IMR-90 (cell line): ENCODE data around the gene OVCH2. TPM values are rescaled to one million over a fixed set of nuclear protein-coding genes. Genes with fewer than 3 reads are reported as not detected.

ENCODE experiments used
- ATAC-seq: fragments of 200-7000 bp; cut with Tn5 transposase; 2 replicates; pipeline ENCODE4 v1.9.1; 2020; ENCODE audit warnings: low read depth, mild to moderate bottlenecking, moderate library complexity
- BruUV-seq: library from RNA; stranded (reverse); fragments of 400-500 nt; replicated peaks from 2 replicates; lab custom pipeline; 2021; lab: Mats Ljungman, UMichigan
- CTCF ChIA-PET: fragments of 300-600 bp; formaldehyde crosslinking; extraction: SDS; loops from one replicate; lab custom pipeline; 2021; ENCODE audit warnings: antibody characterized with exemption; lab: Yijun Ruan, JAX
- POLR2A ChIA-PET: fragments of 300-600 bp; sonication (Branson Sonifier 250); formaldehyde crosslinking; loops from one replicate; lab custom pipeline; 2022; ENCODE audit warnings: antibody characterized with exemption; ENCODE audit not compliant: unreplicated experiment; lab: Charles Lee
- DNase-seq: peaks from one replicate; pipeline ENCODE4 v3.0.0; 2013
- H2AFZ ChIP-seq: replicated peaks from 2 replicates; pipeline ENCODE3; 2013; ENCODE audit warnings: low read length, mild to moderate bottlenecking; ENCODE audit not compliant: poor library complexity
- H2AK5ac ChIP-seq: 2 replicates; pipeline ENCODE4 v1.6.1; 2013; ENCODE audit warnings: low read depth, low read length, inconsistent platforms
- H2AK9ac ChIP-seq: replicated peaks from 2 replicates; pipeline ENCODE3; 2013; ENCODE audit warnings: mild to moderate bottlenecking, low read depth, low read length, moderate library complexity; ENCODE audit not compliant: poor library complexity
- H2BK120ac ChIP-seq: 2 replicates; pipeline ENCODE4 v1.6.1; 2013; ENCODE audit warnings: low read depth, low read length, inconsistent platforms
- H2BK15ac ChIP-seq: 3 replicates; pipeline ENCODE4 v1.6.1; 2013; ENCODE audit warnings: low read depth, low read length, inconsistent platforms
- H2BK20ac ChIP-seq: 2 replicates; pipeline ENCODE4 v1.6.1; 2013; ENCODE audit warnings: low read depth, mild to moderate bottlenecking, inconsistent platforms, low read length, moderate library complexity
- H2BK5ac ChIP-seq: 2 replicates; pipeline ENCODE4 v1.6.1; 2013; ENCODE audit warnings: mild to moderate bottlenecking, low read depth, low read length, inconsistent platforms; ENCODE audit not compliant: poor library complexity, severe bottlenecking
- H3K14ac ChIP-seq: replicated peaks from 2 replicates; pipeline ENCODE4 v1.6.1; 2013; ENCODE audit warnings: low read depth, low read length, inconsistent platforms
- H3K18ac ChIP-seq: 2 replicates; pipeline ENCODE4 v1.6.1; 2013; ENCODE audit warnings: low read depth, low read length, control low read depth
- H3K23ac ChIP-seq: 2 replicates; pipeline ENCODE4 v1.6.1; 2013; ENCODE audit warnings: low read depth, low read length, inconsistent platforms
- H3K27ac ChIP-seq: 2 replicates; pipeline ENCODE4 v1.5.1; 2013; ENCODE audit warnings: mild to moderate bottlenecking, control low read depth, low read length; ENCODE audit not compliant: insufficient read depth
- H3K27me3 ChIP-seq: 2 replicates; pipeline ENCODE4 v1.6.1; 2013; ENCODE audit warnings: low read length; ENCODE audit not compliant: control insufficient read depth, insufficient read depth
- H3K36me3 ChIP-seq: 2 replicates; pipeline ENCODE4 v1.6.1; 2013; ENCODE audit warnings: low read length, mixed read lengths; ENCODE audit not compliant: control insufficient read depth, insufficient read depth
- H3K4ac ChIP-seq: 2 replicates; pipeline ENCODE4 v1.6.1; 2013; ENCODE audit warnings: low read depth, low read length, inconsistent platforms
- H3K4me1 ChIP-seq: 2 replicates; pipeline ENCODE4 v1.6.1; 2013; ENCODE audit warnings: low read length, mixed read lengths; ENCODE audit not compliant: control insufficient read depth, insufficient read depth
- H3K4me2 ChIP-seq: 2 replicates; pipeline ENCODE4 v1.6.1; 2013; ENCODE audit warnings: low read depth, mild to moderate bottlenecking, control low read depth, low read length, moderate library complexity
- H3K4me3 ChIP-seq: 2 replicates; pipeline ENCODE4 v1.5.1; 2013; ENCODE audit warnings: low read depth, mild to moderate bottlenecking, control low read depth, low read length, moderate library complexity; ENCODE audit not compliant: insufficient read depth
- H3K56ac ChIP-seq: 2 replicates; pipeline ENCODE4 v1.6.1; 2013; ENCODE audit warnings: low read length, inconsistent platforms; ENCODE audit not compliant: insufficient read depth; ENCODE audit errors: extremely low read depth
- H3K79me1 ChIP-seq, 2 experiments: 2 replicates each; pipeline ENCODE4 v1.6.1; 2013; ENCODE audit warnings: low read length in 2 of 2, inconsistent platforms in 1 of 2, low read depth in 1 of 2
- H3K9ac ChIP-seq: 2 replicates; pipeline ENCODE4 v1.6.1; 2013; ENCODE audit warnings: low read depth, low read length, control low read depth
- H3K9me1 ChIP-seq: 2 replicates; pipeline ENCODE4 v1.6.1; 2013; ENCODE audit warnings: low read length, inconsistent platforms; ENCODE audit not compliant: insufficient read depth
- H3K9me3 ChIP-seq: 2 replicates; pipeline ENCODE4 v1.6.1; 2013; ENCODE audit warnings: low read length; ENCODE audit not compliant: control insufficient read depth, insufficient read depth
- H4K20me1 ChIP-seq: 2 replicates; pipeline ENCODE4 v1.6.1; 2013; ENCODE audit warnings: low read length, inconsistent platforms; ENCODE audit not compliant: insufficient read depth
- H4K5ac ChIP-seq: 2 replicates; pipeline ENCODE4 v1.6.1; 2013; ENCODE audit warnings: mild to moderate bottlenecking, low read depth, low read length, control low read depth
- H4K8ac ChIP-seq, 2 experiments: 2 replicates each; pipeline ENCODE4 v1.6.1; 2013; ENCODE audit warnings: low read depth in 2 of 2, low read length in 2 of 2, control low read depth in 1 of 2, inconsistent platforms in 1 of 2
- H4K91ac ChIP-seq: 2 replicates; pipeline ENCODE4 v1.6.1; 2013; ENCODE audit warnings: low read depth, low read length, inconsistent platforms; ENCODE audit not compliant: insufficient read depth
- CTCF ChIP-seq: conservative IDR thresholded peaks from 2 replicates; pipeline ENCODE4 v1.5.1; 2012; ENCODE audit warnings: mild to moderate bottlenecking, low read depth, low read length, improper control_type of control experiment
- RAD21 ChIP-seq: IDR thresholded peaks from 2 replicates; pipeline ENCODE4 v1.6.1; 2012; ENCODE audit warnings: low read length, improper control_type of control experiment
- RFX5 ChIP-seq: IDR thresholded peaks from 2 replicates; pipeline ENCODE4 v1.8.0; 2012; ENCODE audit warnings: low read depth, mild to moderate bottlenecking, low read length, moderate library complexity
- SMC3 ChIP-seq: fragments of 150-350 bp; IDR thresholded peaks from 2 replicates; pipeline ENCODE4 v1.6.1; 2016; ENCODE audit warnings: low read depth, mild to moderate bottlenecking, antibody characterized with exemption, low read length, moderate library complexity
- USF2 ChIP-seq: fragments of 150-350 bp; IDR thresholded peaks from 2 replicates; pipeline ENCODE4 v1.6.1; 2017; ENCODE audit warnings: mild to moderate bottlenecking, antibody characterized with exemption, low read length, low read depth
- WGBS, 2 experiments: methylation state at CpG; one replicate each; pipeline versions ENCODE4 v1.1.5 to v1.1.7; 2013; ENCODE audit warnings: missing lambda C conversion rate in 2 of 2; ENCODE audit not compliant: insufficient read length in 1 of 2; ENCODE audit errors: extremely low coverage in 2 of 2; 5-methylcytosine and 5-hydroxymethylcytosine counted together
- dilution Hi-C: fragments of 300-500 bp; cut with HindIII; formaldehyde crosslinking; loops from one replicate; pipeline ENCODE4 v1.14.3; 2018; ENCODE audit warnings: low sequenced_read_pairs; ENCODE audit not compliant: unreplicated experiment
- in situ Hi-C: fragments of 300-500 bp; cut with MboI; formaldehyde crosslinking; loops from 3 replicates; pipeline ENCODE4 v1.14.3; 2019; ENCODE audit warnings: low sequenced_read_pairs, inconsistent platforms, mixed read lengths
- intact Hi-C: fragments of 100-400 bp; cut with micrococcal nuclease; formaldehyde crosslinking; loops from 2 replicates; pipeline ENCODE4 v1.10.0; 2022
- polyA plus RNA-seq, 3 experiments: library from polyadenylated mRNA; depleted of rRNA; stranded (reverse); fragments of >200 nt; gene quantifications; 2 replicates each; pipeline ENCODE4 v1.2.3, GENCODE V29; 2012; ENCODE audit warnings: low replicate concordance in 1 of 3
- total RNA-seq: library from RNA; depleted of rRNA; stranded (reverse); fragments of >200 nt; gene quantifications from 2 replicates; pipeline ENCODE4 v1.2.3, GENCODE V29; 2012

Gene OVCH2
- total and polyA plus RNA-seq, 2 of the 4 experiments (the other 2 are of a cell fraction): 0.07 TPM; not detected in 1

DNA sequence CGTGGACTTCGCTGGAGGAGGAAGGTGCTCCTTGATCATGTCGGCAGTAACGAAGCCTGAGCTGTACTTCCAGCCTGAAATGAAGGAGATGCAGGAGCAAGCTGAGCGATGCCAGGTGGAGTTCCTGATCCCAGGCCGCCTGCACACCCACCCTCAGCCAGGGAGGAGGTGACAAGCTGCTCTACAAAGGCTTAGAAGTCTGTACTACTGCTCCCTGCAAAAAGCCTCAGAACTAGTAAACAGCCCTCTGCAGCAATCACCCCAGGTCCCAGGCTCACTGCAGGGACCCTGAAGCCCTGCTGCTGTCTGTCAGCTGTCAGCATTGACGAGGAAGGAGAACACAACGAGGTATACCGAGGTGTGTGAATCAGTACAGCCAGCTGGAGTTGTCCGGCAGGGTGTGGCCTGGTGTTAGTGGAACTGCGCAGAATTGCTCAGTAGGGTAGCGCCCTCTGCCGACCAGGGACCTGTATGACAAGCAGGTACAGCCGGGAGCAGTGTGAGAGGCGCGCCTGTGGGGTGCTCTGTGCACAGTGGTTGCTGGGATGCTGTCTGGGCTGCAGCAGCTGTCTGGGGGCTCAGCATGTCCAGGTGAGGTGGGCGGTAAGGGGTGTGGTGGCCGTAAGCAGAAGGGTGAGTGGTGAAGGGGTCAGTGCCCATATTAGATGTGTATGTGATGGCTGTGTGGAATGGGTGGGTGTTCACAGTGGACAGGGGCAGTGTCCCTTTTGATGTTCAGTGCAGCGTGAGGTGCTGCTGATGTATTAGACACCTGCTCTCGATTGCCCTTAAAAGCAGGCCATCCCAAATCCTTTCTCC, 40.6 kb downstream of the OVCH2 start:
- Histone ChIP-seq H4K8ac (no peak overlapping the region), H3K14ac (no peak overlapping the region), H2BK20ac (no peak overlapping the region), H3K4me1 (no peaks in the 10 kb centered on the region), H3K27me3 (no peaks in the 10 kb centered on the region), H4K5ac (no peak overlapping the region), H3K4me2 (no peak overlapping the region), H3K79me1 (no peaks in the 10 kb centered on the region), H3K9ac (no peak overlapping the region), H3K9me3 (no peaks in the 10 kb centered on the region), H4K91ac (no peak overlapping the region), H3K23ac (no peak overlapping the region), H2BK120ac (no peak overlapping the region), H3K4ac (no peak overlapping the region), H2AK5ac (no peak overlapping the region), H2BK15ac (no peak overlapping the region), H3K4me3 (no peak overlapping the region), H4K20me1 (no peaks in the 10 kb centered on the region), H2AFZ (peak overlapping the region; percentile 65), H3K18ac (no peak overlapping the region), H2BK5ac (no peak overlapping the region), H3K36me3 (no peaks in the 10 kb centered on the region), H3K9me1 (no peaks in the 10 kb centered on the region), H3K56ac (no peak overlapping the region), H3K27ac (no peak overlapping the region), H2AK9ac (peak overlapping the region; percentile 37)
- WGBS, 2 experiments: 53% methylated on average over 6 of the region's 20 CpGs; no CpG with 5 or more reads in 1 of the 2 experiments
- no TSS peak for BruUV-seq
- dilution Hi-C loops (no loop called here), intact Hi-C loops (loop anchor here (1.0 to 2.0 kb wide), 2 partner anchors 95 to 152 kb away; partner anchors contain the start of gene PPFIBP2), in situ Hi-C loops (no loop called here)
- DNase-seq: peak; percentile 44
- CTCF ChIA-PET: interaction anchor here (0.6 to 1.1 kb wide), 3 partner anchors 8 to 95 kb away, joined by 3 to 5 read pairs (median 4); no protein-coding TSS in a partner anchor
- TF ChIP-seq SMC3 (peak; percentile 64), RAD21 (peak; percentile 77), CTCF (peak; percentile 68), USF2 (no peak), RFX5 (no peak)
- ATAC-seq: peak; percentile 90
- POLR2A ChIA-PET: no interaction called here
